GM23248 (cell line): ENCODE results near the gene MKKS. TPM values are rescaled to one million over a fixed set of nuclear protein-coding genes. Genes with fewer than 3 reads are reported as not detected.

Source experiments
- DNase-seq: peaks from one replicate; pipeline ENCODE4 v3.0.0-alpha.2; 2015
- H2AFZ ChIP-seq: fragments of 200-600 bp; sonication (generic); 2 replicates; pipeline ENCODE4 v1.6.1; 2016; ENCODE audit warnings: antibody characterized with exemption
- H3F3A ChIP-seq: fragments of 200-600 bp; sonication (generic); 2 replicates; pipeline ENCODE4 v1.6.1; 2016; ENCODE audit warnings: mild to moderate bottlenecking, antibody characterized with exemption, mixed run types; ENCODE audit not compliant: insufficient read depth
- H3K27ac ChIP-seq: fragments of 200-600 bp; sonication (generic); 2 replicates; pipeline ENCODE4 v1.5.1; 2016; ENCODE audit warnings: mild to moderate bottlenecking
- H3K27me3 ChIP-seq: fragments of 200-600 bp; sonication (generic); replicated peaks from 2 replicates; pipeline ENCODE4 v1.6.1; 2016; ENCODE audit warnings: mild to moderate bottlenecking; ENCODE audit not compliant: insufficient read depth
- H3K36me3 ChIP-seq: fragments of 200-600 bp; sonication (generic); 2 replicates; pipeline ENCODE4 v1.6.1; 2016; ENCODE audit warnings: low read depth, mild to moderate bottlenecking
- H3K4me1 ChIP-seq: fragments of 200-600 bp; sonication (generic); 2 replicates; pipeline ENCODE4 v1.6.1; 2016; ENCODE audit warnings: mild to moderate bottlenecking; ENCODE audit not compliant: insufficient read depth
- H3K4me2 ChIP-seq: fragments of 200-600 bp; sonication (generic); one replicate; pipeline ENCODE4 v1.6.1; 2016; ENCODE audit warnings: mild to moderate bottlenecking; ENCODE audit not compliant: unreplicated experiment
- H3K4me3 ChIP-seq: fragments of 200-600 bp; sonication (generic); 2 replicates; pipeline ENCODE4 v1.5.1; 2016; ENCODE audit warnings: mild to moderate bottlenecking
- H3K79me2 ChIP-seq: fragments of 200-600 bp; sonication (generic); 2 replicates; pipeline ENCODE4 v1.6.1; 2016; ENCODE audit warnings: mild to moderate bottlenecking; ENCODE audit not compliant: insufficient read depth
- H3K9ac ChIP-seq: fragments of 200-600 bp; sonication (generic); 2 replicates; pipeline ENCODE4 v1.6.1; 2016; ENCODE audit warnings: mild to moderate bottlenecking
- H3K9me2 ChIP-seq: fragments of 200-600 bp; sonication (generic); 2 replicates; pipeline ENCODE4 v1.6.1; 2016; ENCODE audit warnings: mixed run types, mild to moderate bottlenecking, moderate library complexity; ENCODE audit not compliant: insufficient read depth
- H3K9me3 ChIP-seq: fragments of 200-600 bp; sonication (generic); one replicate; pipeline ENCODE4 v1.6.1; 2017; ENCODE audit warnings: low read depth
- H4K20me1 ChIP-seq: fragments of 200-600 bp; sonication (generic); 2 replicates; pipeline ENCODE4 v1.6.0; 2016; ENCODE audit not compliant: insufficient read depth
- EZH2 ChIP-seq: fragments of 200-600 bp; sonication (generic); IDR thresholded peaks from 2 replicates; pipeline ENCODE4 v1.6.1; 2018; ENCODE audit warnings: antibody characterized with exemption, mild to moderate bottlenecking; ENCODE audit not compliant: insufficient read depth, poor library complexity, severe bottlenecking
- EZH2phosphoT487 ChIP-seq: fragments of 200-600 bp; sonication (generic); IDR thresholded peaks from 2 replicates; pipeline ENCODE4 v1.6.1; 2018; ENCODE audit warnings: antibody characterized with exemption, moderate library complexity, mild to moderate bottlenecking, low read depth; ENCODE audit not compliant: insufficient read depth
- WGBS, 2 experiments: methylation state at CpG; one replicate each; pipeline ENCODE4 v1.1.6; 2015 to 2017; ENCODE audit warnings: low lambda C conversion rate in 2 of 2, low coverage in 1 of 2; ENCODE audit errors: missing lambda C conversion rate in 2 of 2; 5-methylcytosine and 5-hydroxymethylcytosine counted together
- in situ Hi-C: fragments of 300-500 bp; cut with MboI; formaldehyde crosslinking; loops from 2 replicates; pipeline ENCODE4 v1.15.0; 2020
- polyA plus RNA-seq: library from polyadenylated mRNA; unstranded; fragments of >200 nt; fragmentation: Nextera tagmentation; extraction: Ambion mirVana; gene quantifications from 2 replicates; pipeline ENCODE4 v1.2.1, GENCODE V29; 2016
- total RNA-seq: library from RNA; depleted of rRNA; stranded (reverse); fragments of >200 nt; shearing (Covaris generic); gene quantifications from 2 replicates; pipeline ENCODE4 v1.2.3, GENCODE V29; 2014; rRNA removed

The MKKS gene
- total and polyA plus RNA-seq, 2 experiments from 2014 or later = 9.8 to 17.8 TPM

DNA sequence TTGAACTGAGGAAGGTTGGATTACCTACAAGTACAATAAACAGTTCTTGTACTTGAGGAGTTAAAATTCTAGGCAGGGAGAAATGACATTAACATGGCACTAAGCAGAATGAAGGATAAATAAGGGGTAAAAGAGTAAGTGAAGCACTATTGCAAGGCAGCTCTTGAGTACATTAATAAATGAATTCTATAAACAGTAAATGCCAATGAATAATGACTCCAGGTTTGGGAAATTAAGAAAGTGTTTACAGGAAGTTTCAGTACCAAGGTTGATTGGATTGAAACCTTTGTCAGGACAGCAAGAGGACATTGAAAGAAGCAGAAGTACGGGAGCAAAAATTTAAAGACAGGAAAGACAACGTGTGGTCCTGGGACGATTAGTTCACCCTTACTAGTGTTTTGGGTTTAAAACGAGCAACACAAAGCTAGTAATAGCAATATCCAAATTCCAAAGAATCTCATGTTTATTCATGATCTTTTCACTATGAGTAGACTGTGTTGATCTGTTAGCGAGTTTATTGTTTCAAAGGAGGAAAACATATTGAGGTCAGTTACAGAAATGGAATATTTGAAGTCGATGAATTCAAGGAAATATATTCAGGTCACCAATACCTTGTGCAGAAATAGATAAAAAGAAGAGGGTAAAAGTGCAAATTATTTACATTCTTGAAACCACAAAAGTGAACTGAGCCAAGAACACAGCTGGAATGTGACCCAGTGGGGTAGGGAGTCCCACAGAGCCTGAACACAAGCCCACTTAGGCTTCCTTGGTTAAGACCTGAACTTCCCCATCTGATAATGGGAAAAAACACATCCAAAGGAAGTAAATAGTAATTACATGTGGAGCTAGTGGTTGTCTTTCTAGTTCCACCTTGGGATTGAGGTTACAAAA is 80.8 kb downstream of the MKKS start:
- DNase-seq = no peak
- no peaks in the 10 kb centered on the region for H4K20me1 ChIP-seq
- H3K9me2 ChIP-seq = no peaks in the 10 kb centered on the region
- in situ Hi-C loops = no loop called here
- no peak overlapping the region for H2AFZ ChIP-seq
- H3K79me2 ChIP-seq = no peaks in the 10 kb centered on the region
- H3K9ac ChIP-seq = no peak overlapping the region
- TF ChIP-seq EZH2 (no peak), EZH2phosphoT487 (no peak)
- H3K4me3 ChIP-seq = no peak overlapping the region
- H3F3A ChIP-seq = no peaks in the 10 kb centered on the region
- H3K36me3 ChIP-seq = no peaks in the 10 kb centered on the region
- H3K27ac ChIP-seq = no peak overlapping the region
- 0 out of 2 replicates have a peak, but pooled peaks cover 3% of the 10 kb centered on the region for H3K27me3 ChIP-seq
- H3K9me3 ChIP-seq = no peaks in the 10 kb centered on the region
- H3K4me1 ChIP-seq = no peaks in the 10 kb centered on the region
- 29 to 37% methylated on average over 6 of the region's 6 CpGs for WGBS, 2 experiments
- no peak overlapping the region for H3K4me2 ChIP-seq

Other genes with a start within 250 kb of the MKKS start
- gene SNAP25, start 215.4 kb downstream of the MKKS start, total RNA-seq = not detected in 2 replicates
- gene SNAP25, start 215.4 kb downstream of the MKKS start, polyA plus RNA-seq = 0.09 TPM in 1 of 2 replicates, not detected in the other
- 2.9 and 3.7 TPM in 2 replicates for gene SLX4IP, start 1.1 kb upstream of the MKKS start, total RNA-seq
- 3.4 and 3.9 TPM in 2 replicates for gene SLX4IP, start 1.1 kb upstream of the MKKS start, polyA plus RNA-seq
- gene JAG1, start 239.8 kb upstream of the MKKS start, total RNA-seq = 4.8 and 8.4 TPM in 2 replicates
- gene JAG1, start 239.8 kb upstream of the MKKS start, polyA plus RNA-seq = 0.98 and 1.2 TPM in 2 replicates